H1 (cell line): ENCODE data around the gene GDF15. TPM values are rescaled to one million over a fixed set of nuclear protein-coding genes. Genes with fewer than 3 reads are reported as not detected.
A peak's percentile ranks its signal among the peaks of the same experiment; 100 is the strongest.

Experiments
- ASH2L ChIP-seq: fragments of 200-600, 300-600 bp; sonication (generic); IDR thresholded peaks from one replicate; pipeline ENCODE4 v1.7.1; 2017; ENCODE audit warnings: low read length
- ATF2 ChIP-seq: IDR thresholded peaks from 2 replicates; pipeline ENCODE4 v1.6.1; 2012; ENCODE audit warnings: low read length, inconsistent platforms
- BACH1 ChIP-seq: IDR thresholded peaks from 2 replicates; pipeline ENCODE4 v1.6.1; 2012; ENCODE audit warnings: low read length, improper control_type of control experiment
- CBX8 ChIP-seq: fragments of 300-800, 300-1000 bp; sonication (generic); IDR thresholded peaks from 2 replicates; pipeline ENCODE4 v1.7.1; 2016; ENCODE audit warnings: low read depth, low read length, borderline replicate concordance
- CHD1 ChIP-seq: IDR thresholded peaks from 2 replicates; pipeline ENCODE4 v1.6.1; 2012; ENCODE audit warnings: low read depth, low read length, improper control_type of control experiment
- CREB1 ChIP-seq: IDR thresholded peaks from 2 replicates; pipeline ENCODE4 v1.6.1; 2012; ENCODE audit warnings: inconsistent platforms
- CTCF ChIP-seq, 3 experiments: IDR thresholded peaks; 1 replicate in 2 of 3; 2 replicates in 1 of 3; pipeline versions ENCODE4 v1.5.1 to v1.6.1; 2011; ENCODE audit warnings: low read length in 3 of 3, mild to moderate bottlenecking in 3 of 3, inconsistent platforms in 2 of 3, low read depth in 1 of 3, moderate library complexity in 1 of 3; ENCODE audit not compliant: insufficient read depth in 1 of 3; ENCODE audit errors: control extremely low read depth in 1 of 3
- GABPA ChIP-seq: IDR thresholded peaks from 2 replicates; pipeline ENCODE4 v1.6.1; 2011; ENCODE audit warnings: mild to moderate bottlenecking, low read length, moderate library complexity, borderline replicate concordance; ENCODE audit not compliant: insufficient read depth
- HDAC2 ChIP-seq, 2 experiments: fragments of 300-600 bp in 1 of 2; sonication (generic) in 1 of 2; IDR thresholded peaks; 2 replicates each; pipeline ENCODE4 v1.6.1; 2011 to 2012; ENCODE audit warnings: low read depth in 2 of 2, low read length in 2 of 2, mild to moderate bottlenecking in 2 of 2, moderate library complexity in 2 of 2, borderline replicate concordance in 1 of 2, inconsistent platforms in 1 of 2
- KDM1A ChIP-seq: fragments of 200-600, 300-600 bp; sonication (generic); IDR thresholded peaks from 2 replicates; pipeline ENCODE4 v1.7.1; 2016; ENCODE audit warnings: mild to moderate bottlenecking, low read length, borderline replicate concordance
- MAFK ChIP-seq: IDR thresholded peaks from 2 replicates; pipeline ENCODE4 v1.6.1; 2012; ENCODE audit warnings: low read depth, mild to moderate bottlenecking, improper control_type of control experiment, low read length
- MAX ChIP-seq: IDR thresholded peaks from 2 replicates; pipeline ENCODE4 v1.6.1; 2012; ENCODE audit warnings: inconsistent platforms
- POLR2A ChIP-seq, 2 experiments: IDR thresholded peaks; 1 replicate in 1 of 2; 2 replicates in 1 of 2; pipeline ENCODE4 v1.6.1; 2011; ENCODE audit warnings: low read depth in 2 of 2, low read length in 2 of 2, mild to moderate bottlenecking in 2 of 2; ENCODE audit errors: control extremely low read depth in 1 of 2
- POLR2AphosphoS5 ChIP-seq: IDR thresholded peaks from 2 replicates; pipeline ENCODE4 v1.6.1; 2011; ENCODE audit warnings: low read depth, low read length
- RFX5 ChIP-seq: IDR thresholded peaks from 2 replicates; pipeline ENCODE4 v1.6.1; 2011; ENCODE audit warnings: low read depth, low read length, improper control_type of control experiment, borderline replicate concordance
- SAP30 ChIP-seq: fragments of 300-600 bp; sonication (generic); IDR thresholded peaks from 2 replicates; pipeline ENCODE4 v1.7.1; 2012; ENCODE audit warnings: low read length, moderate library complexity, mild to moderate bottlenecking, inconsistent platforms; ENCODE audit not compliant: insufficient read depth, insufficient replicate concordance
- TBP ChIP-seq: IDR thresholded peaks from 2 replicates; pipeline ENCODE4 v1.6.1; 2011; ENCODE audit warnings: low read depth, low read length, improper control_type of control experiment
- TCF12 ChIP-seq: IDR thresholded peaks from 2 replicates; pipeline ENCODE4 v1.6.1; 2011; ENCODE audit warnings: low read depth, mild to moderate bottlenecking, low read length
- YY1 ChIP-seq: IDR thresholded peaks from 2 replicates; pipeline ENCODE4 v1.6.1; 2011; ENCODE audit warnings: low read depth, mild to moderate bottlenecking, low read length
- polyA plus RNA-seq, 7 experiments: library from polyadenylated mRNA; depleted of rRNA in 3 of 7; stranded (reverse) in 5 of 7; unstranded in 2 of 7; fragments of >200 nt in 5 of 7; fragments of 200-250 nt in 2 of 7; gene quantifications; 1 replicate in 5 of 7; 2 replicates in 1 of 7; 4 replicates in 1 of 7; pipeline versions ENCODE4 v1.2.1 to v1.2.3, GENCODE V29; 2011 to 2013; ENCODE audit warnings: missing spikeins in 2 of 7, mixed read lengths in 2 of 7
- total RNA-seq: library from RNA; stranded (reverse); fragmentation: NEBNext Ultra II Directional; extraction: Animal tissue kit (Norgen Biotek cat#: 25700); gene quantifications from 2 replicates; pipeline ENCODE4 v1.2.1, GENCODE V29; 2021

GDF15 gene
- total and polyA plus RNA-seq, 2 of the 8 experiments (the other 6 are each of a cell fraction or from before 2014, with no cell fraction given) = 4.1 to 8.5 TPM

GRCh38 chr19:18385675-18386542 is at the start of gene GDF15 (continued):
- peak; percentile 59; the same call in 1 of the 2 replicates for TF ChIP-seq YY1
- no peak for TF ChIP-seq MAFK
- TF ChIP-seq TBP = peak; percentile 79
- TF ChIP-seq CREB1 = peak; percentile 61
- peak; percentile 64; the same call in 1 of the 2 replicates for TF ChIP-seq MAX
- peak in 1 of 2 experiments; percentile 74; a peak in 2 of 3 replicates for TF ChIP-seq POLR2A (IDR thresholded peaks at IDR 0.05; ENCODE audit: control extremely low read depth in 1 of 2, low read depth in 2 of 2, low read length in 2 of 2)
- TF ChIP-seq CBX8 = no peak
- TF ChIP-seq CTCF (IDR thresholded peaks at IDR 0.05; ENCODE audit: control extremely low read depth in 1 of 3, insufficient read depth in 1 of 3, low read depth in 1 of 3, low read length in 3 of 3) = peak; percentile 84 to 93 (median 89)
- TF ChIP-seq HDAC2 (IDR thresholded peaks at IDR 0.05; ENCODE audit: borderline replicate concordance in 1 of 2, low read depth in 2 of 2, low read length in 2 of 2) = 0 out of 4 replicates have a peak, but pooled peaks of 1 of the 2 experiments have one; percentile 19
- TF ChIP-seq ATF2 = no peak
- no peak for TF ChIP-seq CHD1
- peak; percentile 28 for TF ChIP-seq ASH2L
- no peak for TF ChIP-seq TCF12
- TF ChIP-seq GABPA = peak; percentile 39; the same call in 1 of the 2 replicates
- TF ChIP-seq RFX5 = no peak
- TF ChIP-seq SAP30 = no peak
- TF ChIP-seq POLR2AphosphoS5 = peak; percentile 70; the same call in 1 of the 2 replicates
- no peak for TF ChIP-seq BACH1
- TF ChIP-seq KDM1A = no peak
